ENCODE results near the gene VPS13C. TPM values are rescaled to one million over a fixed set of nuclear protein-coding genes. Genes with fewer than 3 reads are reported as not detected.

Gene VPS13C
- total RNA-seq, 1 experiment from 2014 or later, result 20.9 TPM

DNA sequence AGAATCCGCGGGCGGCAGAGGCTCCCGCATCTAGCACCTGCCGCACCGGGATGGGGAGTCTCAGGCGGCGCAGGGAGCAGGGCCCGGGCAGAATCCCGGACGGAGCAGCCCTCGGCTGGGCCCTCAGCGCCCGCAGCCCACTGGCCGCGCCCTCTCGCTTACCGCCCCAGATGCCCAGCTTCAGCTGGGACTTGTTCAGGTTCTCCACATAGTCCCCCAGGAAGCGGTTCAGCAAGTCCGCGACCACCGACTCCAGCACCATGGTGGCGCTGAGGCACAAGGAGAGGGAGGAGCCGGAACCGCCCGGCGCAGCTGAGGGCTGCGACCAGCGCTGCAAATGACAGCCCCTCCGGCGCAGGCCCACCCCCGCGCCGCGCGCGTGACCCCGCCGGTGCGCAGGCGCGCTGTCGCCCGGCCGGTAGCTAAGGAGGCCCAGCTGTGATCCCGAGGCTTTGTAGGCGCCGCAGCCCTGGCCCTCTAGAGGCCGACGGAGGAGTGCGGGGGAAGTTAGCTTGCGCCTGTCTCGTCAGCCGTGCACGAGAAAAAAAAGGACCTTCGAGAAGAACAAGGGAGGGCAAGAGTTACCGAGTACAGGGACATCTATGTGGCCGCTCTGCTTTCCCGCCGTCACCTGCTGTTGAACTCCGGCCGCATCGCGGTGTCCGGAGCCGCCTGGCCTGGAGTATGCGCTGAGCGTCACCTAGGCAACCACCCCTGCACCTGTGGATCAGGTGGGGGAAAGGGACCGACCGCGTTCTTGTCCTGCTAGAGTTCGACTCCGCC, at the start of gene VPS13C (continued):
- TF ChIP-seq, protein P1, sequence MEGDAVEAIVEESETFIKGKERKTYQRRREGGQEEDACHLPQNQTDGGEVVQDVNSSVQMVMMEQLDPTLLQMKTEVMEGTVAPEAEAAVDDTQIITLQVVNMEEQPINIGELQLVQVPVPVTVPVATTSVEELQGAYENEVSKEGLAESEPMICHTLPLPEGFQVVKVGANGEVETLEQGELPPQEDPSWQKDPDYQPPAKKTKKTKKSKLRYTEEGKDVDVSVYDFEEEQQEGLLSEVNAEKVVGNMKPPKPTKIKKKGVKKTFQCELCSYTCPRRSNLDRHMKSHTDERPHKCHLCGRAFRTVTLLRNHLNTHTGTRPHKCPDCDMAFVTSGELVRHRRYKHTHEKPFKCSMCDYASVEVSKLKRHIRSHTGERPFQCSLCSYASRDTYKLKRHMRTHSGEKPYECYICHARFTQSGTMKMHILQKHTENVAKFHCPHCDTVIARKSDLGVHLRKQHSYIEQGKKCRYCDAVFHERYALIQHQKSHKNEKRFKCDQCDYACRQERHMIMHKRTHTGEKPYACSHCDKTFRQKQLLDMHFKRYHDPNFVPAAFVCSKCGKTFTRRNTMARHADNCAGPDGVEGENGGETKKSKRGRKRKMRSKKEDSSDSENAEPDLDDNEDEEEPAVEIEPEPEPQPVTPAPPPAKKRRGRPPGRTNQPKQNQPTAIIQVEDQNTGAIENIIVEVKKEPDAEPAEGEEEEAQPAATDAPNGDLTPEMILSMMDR (IDR thresholded peaks at IDR 0.05), result no peak
- peak; percentile 79 for TF ChIP-seq ESRRA (CRISPR knock-in tag; IDR thresholded peaks at IDR 0.05; ENCODE audit: borderline replicate concordance)
- no peak; the same call in 1 of the 2 replicates for TF ChIP-seq RELA (CRISPR knock-in tag; IDR thresholded peaks at IDR 0.05; ENCODE audit: borderline replicate concordance)
- TF ChIP-seq TEAD1 (CRISPR knock-in tag; IDR thresholded peaks at IDR 0.05), result peak; percentile 34
- no peak for TF ChIP-seq JUN (CRISPR knock-in tag; IDR thresholded peaks at IDR 0.05)
- no peak for TF ChIP-seq ELF4 (CRISPR knock-in tag; IDR thresholded peaks at IDR 0.05; ENCODE audit: low read depth)
- 0 out of 2 replicates have a peak, but pooled peaks have one; percentile 67 for TF ChIP-seq KAT7 (CRISPR knock-in tag; IDR thresholded peaks at IDR 0.05; ENCODE audit: borderline replicate concordance)
- TF ChIP-seq TCF7 (CRISPR knock-in tag; IDR thresholded peaks at IDR 0.05; ENCODE audit: low read depth), result no peak
- no peak for TF ChIP-seq NR1H2 (CRISPR knock-in tag; IDR thresholded peaks at IDR 0.05)
- TF ChIP-seq HMGA2 (CRISPR knock-in tag; IDR thresholded peaks at IDR 0.05), result no peak
- TF ChIP-seq, protein P2, sequence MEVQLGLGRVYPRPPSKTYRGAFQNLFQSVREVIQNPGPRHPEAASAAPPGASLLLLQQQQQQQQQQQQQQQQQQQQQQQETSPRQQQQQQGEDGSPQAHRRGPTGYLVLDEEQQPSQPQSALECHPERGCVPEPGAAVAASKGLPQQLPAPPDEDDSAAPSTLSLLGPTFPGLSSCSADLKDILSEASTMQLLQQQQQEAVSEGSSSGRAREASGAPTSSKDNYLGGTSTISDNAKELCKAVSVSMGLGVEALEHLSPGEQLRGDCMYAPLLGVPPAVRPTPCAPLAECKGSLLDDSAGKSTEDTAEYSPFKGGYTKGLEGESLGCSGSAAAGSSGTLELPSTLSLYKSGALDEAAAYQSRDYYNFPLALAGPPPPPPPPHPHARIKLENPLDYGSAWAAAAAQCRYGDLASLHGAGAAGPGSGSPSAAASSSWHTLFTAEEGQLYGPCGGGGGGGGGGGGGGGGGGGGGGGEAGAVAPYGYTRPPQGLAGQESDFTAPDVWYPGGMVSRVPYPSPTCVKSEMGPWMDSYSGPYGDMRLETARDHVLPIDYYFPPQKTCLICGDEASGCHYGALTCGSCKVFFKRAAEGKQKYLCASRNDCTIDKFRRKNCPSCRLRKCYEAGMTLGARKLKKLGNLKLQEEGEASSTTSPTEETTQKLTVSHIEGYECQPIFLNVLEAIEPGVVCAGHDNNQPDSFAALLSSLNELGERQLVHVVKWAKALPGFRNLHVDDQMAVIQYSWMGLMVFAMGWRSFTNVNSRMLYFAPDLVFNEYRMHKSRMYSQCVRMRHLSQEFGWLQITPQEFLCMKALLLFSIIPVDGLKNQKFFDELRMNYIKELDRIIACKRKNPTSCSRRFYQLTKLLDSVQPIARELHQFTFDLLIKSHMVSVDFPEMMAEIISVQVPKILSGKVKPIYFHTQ (CRISPR knock-in tag; IDR thresholded peaks at IDR 0.05), result no peak
- TF ChIP-seq CREB1 (CRISPR knock-in tag; IDR thresholded peaks at IDR 0.05), result no peak
- TF ChIP-seq FOXK1 (CRISPR knock-in tag; IDR thresholded peaks at IDR 0.05), result peak; percentile 42; the same call in 1 of the 2 replicates
- TF ChIP-seq, protein P3, sequence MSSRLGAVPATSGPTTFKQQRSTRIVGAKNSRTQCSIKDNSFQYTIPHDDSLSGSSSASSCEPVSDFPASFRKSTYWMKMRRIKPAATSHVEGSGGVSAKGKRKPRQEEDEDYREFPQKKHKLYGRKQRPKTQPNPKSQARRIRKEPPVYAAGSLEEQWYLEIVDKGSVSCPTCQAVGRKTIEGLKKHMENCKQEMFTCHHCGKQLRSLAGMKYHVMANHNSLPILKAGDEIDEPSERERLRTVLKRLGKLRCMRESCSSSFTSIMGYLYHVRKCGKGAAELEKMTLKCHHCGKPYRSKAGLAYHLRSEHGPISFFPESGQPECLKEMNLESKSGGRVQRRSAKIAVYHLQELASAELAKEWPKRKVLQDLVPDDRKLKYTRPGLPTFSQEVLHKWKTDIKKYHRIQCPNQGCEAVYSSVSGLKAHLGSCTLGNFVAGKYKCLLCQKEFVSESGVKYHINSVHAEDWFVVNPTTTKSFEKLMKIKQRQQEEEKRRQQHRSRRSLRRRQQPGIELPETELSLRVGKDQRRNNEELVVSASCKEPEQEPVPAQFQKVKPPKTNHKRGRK (CRISPR knock-in tag; IDR thresholded peaks at IDR 0.05; ENCODE audit: borderline replicate concordance), result no peak
- TF ChIP-seq, protein P4, sequence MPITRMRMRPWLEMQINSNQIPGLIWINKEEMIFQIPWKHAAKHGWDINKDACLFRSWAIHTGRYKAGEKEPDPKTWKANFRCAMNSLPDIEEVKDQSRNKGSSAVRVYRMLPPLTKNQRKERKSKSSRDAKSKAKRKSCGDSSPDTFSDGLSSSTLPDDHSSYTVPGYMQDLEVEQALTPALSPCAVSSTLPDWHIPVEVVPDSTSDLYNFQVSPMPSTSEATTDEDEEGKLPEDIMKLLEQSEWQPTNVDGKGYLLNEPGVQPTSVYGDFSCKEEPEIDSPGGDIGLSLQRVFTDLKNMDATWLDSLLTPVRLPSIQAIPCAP (CRISPR knock-in tag; IDR thresholded peaks at IDR 0.05), result no peak
- peak; percentile 90 for TF ChIP-seq USF2 (CRISPR knock-in tag; IDR thresholded peaks at IDR 0.05)
- peak; percentile 59 for TF ChIP-seq MAX (CRISPR knock-in tag; IDR thresholded peaks at IDR 0.05)
- TF ChIP-seq, protein P5, sequence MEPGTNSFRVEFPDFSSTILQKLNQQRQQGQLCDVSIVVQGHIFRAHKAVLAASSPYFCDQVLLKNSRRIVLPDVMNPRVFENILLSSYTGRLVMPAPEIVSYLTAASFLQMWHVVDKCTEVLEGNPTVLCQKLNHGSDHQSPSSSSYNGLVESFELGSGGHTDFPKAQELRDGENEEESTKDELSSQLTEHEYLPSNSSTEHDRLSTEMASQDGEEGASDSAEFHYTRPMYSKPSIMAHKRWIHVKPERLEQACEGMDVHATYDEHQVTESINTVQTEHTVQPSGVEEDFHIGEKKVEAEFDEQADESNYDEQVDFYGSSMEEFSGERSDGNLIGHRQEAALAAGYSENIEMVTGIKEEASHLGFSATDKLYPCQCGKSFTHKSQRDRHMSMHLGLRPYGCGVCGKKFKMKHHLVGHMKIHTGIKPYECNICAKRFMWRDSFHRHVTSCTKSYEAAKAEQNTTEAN (CRISPR knock-in tag; IDR thresholded peaks at IDR 0.05), result no peak
- 0 out of 2 replicates have a peak, but pooled peaks have one; percentile 18 for TF ChIP-seq TP53 (CRISPR knock-in tag; IDR thresholded peaks at IDR 0.05)
- TF ChIP-seq NFE2L1 (CRISPR knock-in tag; IDR thresholded peaks at IDR 0.05), result peak; percentile 34; the same call in 1 of the 2 replicates
- TF ChIP-seq E2F1 (CRISPR knock-in tag; IDR thresholded peaks at IDR 0.05), result no peak
- TF ChIP-seq ATF1 (CRISPR knock-in tag; IDR thresholded peaks at IDR 0.05), result no peak
- 0 out of 2 replicates have a peak, but pooled peaks have one; percentile 41 for TF ChIP-seq ETV6 (CRISPR knock-in tag; IDR thresholded peaks at IDR 0.05)
- TF ChIP-seq, protein P6, sequence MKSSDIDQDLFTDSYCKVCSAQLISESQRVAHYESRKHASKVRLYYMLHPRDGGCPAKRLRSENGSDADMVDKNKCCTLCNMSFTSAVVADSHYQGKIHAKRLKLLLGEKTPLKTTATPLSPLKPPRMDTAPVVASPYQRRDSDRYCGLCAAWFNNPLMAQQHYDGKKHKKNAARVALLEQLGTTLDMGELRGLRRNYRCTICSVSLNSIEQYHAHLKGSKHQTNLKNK (CRISPR knock-in tag; IDR thresholded peaks at IDR 0.05), result no peak
- TF ChIP-seq USF1 (CRISPR knock-in tag; IDR thresholded peaks at IDR 0.05), result peak; percentile 47
- TF ChIP-seq ZNF219 (CRISPR knock-in tag; IDR thresholded peaks at IDR 0.05; ENCODE audit: borderline replicate concordance), result no peak
- peak; percentile 32; the same call in 1 of the 2 replicates for TF ChIP-seq FOXP1 (CRISPR knock-in tag; IDR thresholded peaks at IDR 0.05; ENCODE audit: borderline replicate concordance)

Measured in WTC11 (cell line).